HG03095 (cell line): ENCODE data around the gene CCDC102B.
"Not testable (repeated sequence)": the region's sequence is repeated elsewhere in the genome, so short reads cannot be mapped to it uniquely, and the experiment has no call there.

Source experiments
- ATAC-seq: cut with Tn5 transposase; IDR thresholded peaks from one replicate; pipeline ENCODE4 v1.9.1; 2021; ENCODE audit warnings: moderate library complexity; ENCODE audit not compliant: unreplicated experiment

The CCDC102B gene

GRCh38 chr18:68826121-68826520, 28.2 kb downstream of the CCDC102B start:
- no peak for ATAC-seq

- ATAC-seq = no peak
Measured at GRCh38 chr18:68830256-68831045, 32.6 kb downstream of the CCDC102B start.

- no peak for ATAC-seq
Measured at GRCh38 chr18:68833756-68834155, 35.9 kb downstream of the CCDC102B start.

- no peak for ATAC-seq
Measured at GRCh38 chr18:68837665-68838451, 40.0 kb downstream of the CCDC102B start.

GRCh38 chr18:68839701-68840100, 41.8 kb downstream of the CCDC102B start:
- ATAC-seq = no peak

DNA sequence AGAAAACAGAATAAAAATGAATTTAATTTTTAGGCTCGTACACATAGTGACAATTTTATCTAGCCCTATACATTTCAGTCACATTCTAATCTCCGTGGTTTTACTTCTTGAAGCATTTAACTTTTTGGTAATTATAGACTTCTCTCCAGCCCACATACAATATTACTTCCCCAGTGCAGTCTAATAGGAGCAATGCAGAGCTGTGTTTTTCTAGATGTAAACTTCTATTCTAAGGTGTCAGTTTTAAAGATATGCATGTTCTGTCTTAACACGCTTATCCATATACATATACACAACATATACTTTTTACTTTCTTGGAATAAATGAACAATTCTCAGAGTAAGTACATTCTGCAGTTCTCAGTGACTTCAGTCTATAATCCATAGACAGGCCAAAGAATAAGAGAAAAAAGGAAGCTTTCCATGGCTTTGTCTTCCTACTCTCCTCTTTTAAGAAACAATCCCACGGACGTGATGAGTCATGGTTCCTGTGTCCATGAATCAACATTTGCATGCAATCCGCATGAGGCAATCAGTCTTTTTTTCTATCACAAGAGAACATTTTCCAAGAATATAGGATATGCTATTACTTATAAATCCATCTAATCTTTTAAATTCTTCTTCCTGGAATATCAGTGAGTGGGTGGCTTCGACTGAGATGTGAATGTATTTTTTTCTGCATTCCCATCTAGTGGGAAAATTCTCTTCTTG, 42.8 kb downstream of the CCDC102B start:
- ATAC-seq = no peak

- no peak for ATAC-seq
Measured at GRCh38 chr18:68841301-68841700, 43.4 kb downstream of the CCDC102B start.

GRCh38 chr18:68842951-68843350, 45.1 kb downstream of the CCDC102B start:
- no peak for ATAC-seq

GRCh38 chr18:68843473-68844089, 45.7 kb downstream of the CCDC102B start:
- no peak for ATAC-seq

DNA sequence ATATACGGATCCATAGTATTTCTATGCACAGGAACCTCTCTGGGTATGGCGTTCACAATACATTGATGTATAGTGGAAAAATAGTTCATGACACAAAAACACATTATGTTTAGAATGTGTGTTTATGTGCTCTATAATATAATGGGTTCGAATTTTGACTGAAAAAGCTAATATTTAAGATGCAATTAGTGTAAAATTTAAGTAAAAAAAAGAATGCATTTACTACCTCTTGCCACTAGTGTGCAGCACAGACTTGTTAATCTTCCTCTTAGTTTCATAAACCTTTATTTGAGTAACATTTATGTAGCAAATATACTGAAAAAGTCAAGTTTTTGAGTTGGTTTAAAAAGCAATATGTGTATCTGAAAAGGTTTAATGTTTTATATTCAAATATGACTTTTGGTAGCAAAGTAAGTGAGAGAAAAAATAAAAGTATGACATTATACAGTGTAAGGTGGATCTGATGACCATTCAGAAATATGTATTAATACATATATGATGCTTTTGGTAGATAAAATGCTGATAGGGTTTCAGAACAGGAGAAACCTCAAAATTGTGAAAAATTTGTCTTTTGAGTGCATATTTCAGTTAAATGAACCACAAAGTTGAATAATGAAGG, 49.4 kb downstream of the CCDC102B start:
- ATAC-seq = no peak

- ATAC-seq = no peak
Measured at GRCh38 chr18:68848242-68848641, 50.4 kb downstream of the CCDC102B start.

DNA sequence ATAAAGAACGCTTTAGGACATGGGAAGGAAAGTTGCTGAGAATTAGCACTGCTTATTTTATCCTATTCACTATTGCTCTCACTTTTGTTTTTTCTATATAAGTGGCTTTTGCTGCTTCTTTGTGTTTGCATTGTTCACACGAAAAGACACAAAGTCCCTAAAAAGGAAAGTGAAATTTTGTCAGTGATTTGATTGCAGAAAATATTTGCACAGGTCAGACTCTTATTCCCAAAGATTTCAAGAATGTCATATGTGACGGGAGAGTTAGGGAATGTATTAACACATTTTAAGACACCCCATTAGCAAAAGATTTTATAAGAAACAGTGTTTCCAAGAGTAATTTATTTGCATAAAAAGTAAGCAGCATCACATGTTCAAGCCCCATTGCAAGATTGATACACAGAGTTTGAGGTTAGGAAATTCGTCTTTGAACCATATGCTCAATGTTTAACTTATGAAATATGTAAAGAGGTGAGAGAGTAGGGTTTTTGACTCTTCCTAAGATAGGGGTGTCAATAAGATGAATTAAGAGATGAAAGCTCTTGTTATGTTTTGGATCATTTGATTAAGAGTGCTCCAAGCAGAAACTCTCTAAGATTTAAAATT, 57.0 kb downstream of the CCDC102B start:
- ATAC-seq = no peak

DNA sequence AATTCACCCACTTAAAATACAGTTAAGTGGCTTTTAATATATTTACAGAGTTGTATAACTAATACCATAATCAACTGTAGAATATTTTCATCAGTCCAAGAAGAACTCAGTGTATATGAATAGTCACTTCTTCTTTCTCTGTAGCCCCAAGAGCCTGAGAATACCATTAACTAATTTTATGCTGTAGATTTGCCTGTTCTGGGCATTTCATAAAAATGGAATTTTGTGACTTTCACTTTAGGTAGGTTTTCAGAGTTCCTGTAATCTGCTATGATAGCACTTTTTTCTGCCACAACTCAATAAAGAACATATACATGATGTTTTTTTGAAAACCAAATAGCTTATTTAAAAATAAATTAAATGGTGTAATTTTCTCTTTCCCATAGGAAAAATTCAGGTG, 57.6 kb downstream of the CCDC102B start:
- no peak for ATAC-seq

DNA sequence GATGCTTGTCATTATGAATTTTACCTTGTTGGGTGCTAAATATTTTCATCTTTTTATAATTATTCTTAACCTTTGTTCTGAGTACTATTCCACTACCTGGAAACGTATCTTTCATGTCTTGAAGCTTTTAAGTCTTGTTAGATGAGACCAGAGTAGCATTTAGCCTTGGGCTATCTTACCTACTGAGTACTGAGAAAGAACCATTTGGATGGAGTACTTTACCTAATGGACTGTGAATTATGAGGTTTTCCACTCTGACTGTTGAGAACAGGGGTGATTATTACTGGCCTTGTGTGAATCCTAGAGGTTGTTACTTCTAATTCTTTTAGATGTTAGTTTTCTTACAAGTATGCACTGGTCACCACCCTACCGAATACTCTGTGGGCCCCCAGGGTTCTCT, 63.5 kb downstream of the CCDC102B start:
- ATAC-seq = no peak

DNA sequence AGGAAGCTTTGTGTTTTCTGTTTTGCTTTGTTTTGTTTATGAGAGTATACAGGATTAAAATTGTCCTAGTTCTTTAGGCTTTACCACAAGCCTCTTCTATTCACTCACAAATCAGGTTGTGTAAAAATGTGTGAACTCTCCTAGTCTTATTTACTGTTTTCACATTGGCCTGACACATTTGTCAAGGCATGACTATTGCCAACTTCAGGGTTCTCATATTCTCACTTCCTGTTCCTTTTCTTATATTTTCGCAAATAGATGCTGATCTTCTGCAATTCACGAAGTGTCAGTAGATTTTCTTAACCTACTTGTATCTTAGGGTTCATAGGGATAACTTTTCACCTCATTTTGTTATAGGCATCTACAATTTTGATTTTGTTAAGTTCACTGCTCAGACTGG, 67.1 kb downstream of the CCDC102B start:
- no peak for ATAC-seq

DNA sequence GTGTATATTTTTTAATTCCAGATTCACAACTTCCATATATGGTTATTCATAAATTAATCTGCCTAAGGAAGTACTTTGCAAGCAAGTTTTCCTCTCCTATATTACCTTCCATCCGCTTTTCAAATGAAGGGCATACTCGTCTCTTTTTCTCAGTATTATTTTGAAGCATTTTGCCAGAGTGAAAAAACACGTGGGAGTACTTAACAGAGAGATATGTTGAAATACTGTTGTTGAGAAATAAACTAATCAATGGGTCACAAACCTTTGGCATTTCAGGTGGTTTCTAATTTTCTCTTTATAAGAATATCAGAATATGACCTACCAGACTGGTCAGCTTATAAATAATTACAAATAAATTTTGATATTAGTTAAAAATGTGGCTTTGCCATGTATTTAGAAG, 67.6 kb downstream of the CCDC102B start:
- no peak for ATAC-seq

DNA sequence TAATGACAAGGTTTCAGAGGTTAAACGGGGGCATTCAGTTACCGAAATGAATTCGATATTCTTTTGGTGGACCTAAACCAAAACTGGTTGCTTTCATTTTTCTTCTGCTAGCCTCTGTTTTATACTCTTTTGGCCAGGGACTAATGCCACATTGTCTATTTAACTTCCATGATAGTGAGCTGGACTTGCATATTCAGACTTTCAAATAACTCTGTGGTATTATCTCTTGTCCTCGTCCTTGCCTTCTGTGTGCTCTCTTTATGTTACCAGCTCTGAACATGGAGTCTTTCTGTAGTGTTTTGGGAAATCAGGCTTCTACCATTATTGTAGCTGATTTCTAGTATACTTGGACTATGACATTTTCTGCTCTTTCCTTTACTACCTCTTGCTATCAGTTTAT, 75.1 kb downstream of the CCDC102B start:
- no peak for ATAC-seq

DNA sequence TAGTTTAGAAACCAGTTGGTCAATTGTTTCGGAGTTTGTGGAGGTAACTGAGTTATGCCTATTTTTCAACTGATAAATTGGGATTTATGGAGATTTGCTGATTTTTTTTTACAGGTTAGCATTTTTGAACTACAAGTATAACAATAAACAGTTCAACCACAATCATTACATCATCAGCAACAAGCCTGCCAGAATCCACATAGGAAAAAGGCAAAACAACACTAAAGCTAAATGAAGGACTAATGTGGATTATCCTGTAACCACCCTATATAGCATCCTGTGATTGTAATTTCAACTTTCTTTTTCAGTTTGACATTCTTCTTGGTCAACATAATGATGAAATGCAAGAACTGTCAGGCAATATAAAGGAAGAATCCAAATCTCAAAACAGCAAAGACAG, 76.5 kb downstream of the CCDC102B start:
- no peak for ATAC-seq

GRCh38 chr18:68879947-68880346, 82.1 kb downstream of the CCDC102B start:
- not testable (repeated sequence) for ATAC-seq

DNA sequence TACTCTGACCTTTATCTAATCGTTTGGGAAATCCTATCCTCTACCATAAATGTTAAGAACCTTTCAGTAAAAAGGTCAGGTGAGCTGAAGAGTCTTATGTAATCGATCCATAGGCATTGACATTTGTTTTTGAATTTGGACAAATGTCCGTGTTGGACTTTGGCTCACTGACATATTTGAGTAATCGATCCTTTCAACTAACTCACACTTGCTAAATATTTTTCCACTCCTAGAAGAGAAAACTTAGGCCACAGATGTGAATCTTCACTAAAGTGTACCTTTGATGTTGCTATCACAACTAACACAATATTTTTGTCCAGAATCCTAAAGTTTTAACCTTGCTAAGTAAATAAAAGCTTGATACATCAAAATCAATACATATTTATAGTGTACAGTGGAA, 89.5 kb downstream of the CCDC102B start:
- no peak for ATAC-seq
